GM19372 (cell line): ENCODE data around the gene API5.

Experiments
- ATAC-seq: cut with Tn5 transposase; IDR thresholded peaks from one replicate; pipeline ENCODE4 v1.9.1; 2021; ENCODE audit warnings: mild to moderate bottlenecking, low read depth, moderate library complexity; ENCODE audit not compliant: unreplicated experiment

The API5 gene

DNA sequence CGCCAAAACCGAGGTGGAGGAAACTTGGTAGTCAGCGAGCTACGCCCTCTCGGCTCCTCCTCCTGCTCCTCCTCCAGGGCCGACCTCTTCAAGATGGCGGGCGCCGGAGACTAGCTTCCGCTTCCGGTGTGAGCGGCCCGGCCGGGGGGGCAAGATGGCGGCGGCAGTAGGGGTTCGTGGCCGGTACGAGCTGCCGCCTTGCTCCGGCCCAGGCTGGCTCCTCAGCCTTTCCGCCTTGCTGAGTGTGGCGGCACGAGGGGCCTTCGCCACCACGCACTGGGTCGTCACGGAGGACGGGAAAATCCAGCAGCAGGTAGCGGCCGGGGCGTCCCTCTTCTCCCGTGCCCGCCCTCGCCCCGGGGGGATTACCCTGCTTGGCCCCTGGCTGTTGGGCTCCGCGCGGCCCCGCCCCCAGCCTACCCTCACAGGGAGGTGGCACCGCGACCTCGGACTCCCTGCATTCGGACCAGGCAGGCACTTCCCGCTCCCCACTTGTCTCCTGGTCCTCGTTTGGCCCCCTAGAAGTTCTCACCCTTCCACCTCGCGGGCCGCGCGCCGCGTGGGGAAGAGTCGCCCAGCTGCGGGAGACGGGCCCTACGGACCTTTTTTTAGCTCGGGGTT lies 47.1 kb downstream of the API5 start, which contains the start of gene TTC17:
Gene TTC17 (plus strand): TSS at position 120 of the 621 bp plus-strand sequence. CDS start 35 bp downstream, at position 155.
- ATAC-seq = peak; percentile 94

DNA sequence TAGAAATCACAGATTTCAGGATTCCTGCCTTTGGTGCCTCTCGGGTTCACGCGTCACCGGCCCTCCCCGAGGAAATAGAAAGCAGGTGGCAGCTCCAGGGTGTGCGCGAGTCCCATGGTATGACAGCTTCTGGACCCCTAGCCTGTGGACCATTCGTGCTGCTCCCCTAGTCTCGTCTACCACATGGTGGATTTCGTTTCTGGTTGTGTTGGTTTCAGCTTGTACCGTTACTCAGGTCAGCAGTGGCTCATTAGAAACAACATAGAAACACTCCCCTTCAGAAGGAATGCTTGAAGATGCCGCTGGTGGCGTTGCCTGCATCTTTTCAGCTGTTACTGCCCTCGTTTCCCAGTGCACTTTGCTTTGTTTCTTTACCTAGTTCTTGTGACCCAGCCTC lies 47.6 kb downstream of the API5 start:
- ATAC-seq = peak; percentile 34

DNA sequence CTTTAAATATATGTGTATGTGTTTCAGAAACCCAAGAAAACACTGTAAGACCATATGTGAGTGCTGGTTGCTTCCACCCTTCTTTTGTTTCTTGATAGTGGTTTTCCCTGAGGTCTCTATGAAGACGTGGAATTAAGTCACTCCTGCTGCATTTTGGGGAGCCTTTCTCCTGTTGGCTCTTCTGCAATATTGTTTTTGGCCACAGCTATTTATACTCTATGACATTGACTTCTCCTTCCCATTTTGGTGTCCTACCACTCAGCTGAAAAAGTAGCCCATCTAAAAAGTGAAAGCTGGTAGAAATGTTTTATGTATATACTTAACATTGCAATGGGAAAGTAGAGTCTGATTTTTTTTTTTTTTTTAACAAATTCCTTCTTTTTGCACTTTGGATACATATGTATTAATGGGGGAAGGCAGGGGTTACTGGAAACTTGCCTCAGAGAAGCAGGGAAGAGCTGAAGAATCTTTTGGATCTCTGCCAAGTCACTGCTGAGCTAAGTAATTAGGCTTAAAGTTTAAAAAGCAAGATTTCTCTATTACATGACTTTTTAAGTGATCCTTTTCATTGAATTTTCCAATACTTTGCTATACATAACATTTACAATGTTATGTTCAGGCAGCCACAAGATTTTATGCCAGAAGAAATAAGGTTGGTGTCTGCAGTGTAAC lies 48.7 kb downstream of the API5 start:
- no peak for ATAC-seq

DNA sequence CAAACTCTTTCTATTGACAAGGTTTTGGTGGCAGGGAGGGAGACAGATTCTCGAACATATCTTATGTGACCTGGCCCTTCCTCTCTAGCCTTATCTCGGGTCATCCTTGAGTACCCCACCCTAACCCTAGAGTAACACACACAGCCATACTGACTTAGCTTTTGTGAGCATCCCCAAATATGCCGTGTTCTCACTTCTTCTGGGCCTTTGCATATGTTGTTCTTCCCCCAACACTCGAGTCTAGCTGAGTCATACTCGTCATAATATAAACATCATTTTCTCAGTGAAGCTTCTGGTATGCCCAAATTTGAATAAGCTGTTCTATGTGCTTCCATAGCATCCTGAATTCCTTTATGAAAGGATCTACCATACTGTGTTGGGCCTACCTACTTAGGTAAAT lies 54.9 kb downstream of the API5 start:
- no peak for ATAC-seq

DNA sequence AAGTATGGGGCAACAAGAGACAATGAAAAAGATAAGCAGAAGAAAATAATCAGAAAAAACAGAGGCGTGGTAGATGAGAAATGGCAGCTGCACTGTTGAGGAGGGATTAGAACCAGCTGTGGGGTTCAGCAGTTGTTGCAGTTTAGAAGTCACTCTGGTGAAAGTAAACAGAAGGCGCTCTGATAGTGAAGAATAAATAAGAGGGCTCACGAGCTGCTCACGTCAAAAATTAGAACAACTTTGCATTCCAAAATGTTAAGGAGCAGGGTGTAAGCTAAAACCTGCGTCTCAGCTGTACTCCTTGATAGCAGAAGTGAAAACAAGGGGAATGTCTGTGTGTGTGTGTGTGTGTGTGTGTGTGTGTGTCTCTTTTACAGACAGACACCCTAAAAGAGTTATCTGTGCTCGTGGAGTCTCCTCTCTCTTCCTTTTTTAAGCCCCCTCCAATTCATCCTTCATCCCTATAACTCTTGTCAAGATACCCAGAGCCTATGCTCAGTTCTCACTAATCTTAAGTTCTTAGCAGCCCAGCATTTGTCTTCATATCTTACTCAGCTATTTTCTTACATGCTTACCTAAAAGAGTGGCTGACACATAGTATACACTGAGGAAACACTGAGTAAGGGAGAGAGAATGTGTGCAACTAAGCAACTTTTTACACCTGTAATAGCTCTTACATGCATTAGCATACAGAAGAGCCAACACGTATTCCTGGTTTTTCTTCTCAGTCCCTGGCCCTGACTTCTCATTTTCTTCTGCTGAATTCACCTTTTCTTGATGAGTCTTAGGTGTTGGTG lies 55.8 kb downstream of the API5 start:
- no peak for ATAC-seq

DNA sequence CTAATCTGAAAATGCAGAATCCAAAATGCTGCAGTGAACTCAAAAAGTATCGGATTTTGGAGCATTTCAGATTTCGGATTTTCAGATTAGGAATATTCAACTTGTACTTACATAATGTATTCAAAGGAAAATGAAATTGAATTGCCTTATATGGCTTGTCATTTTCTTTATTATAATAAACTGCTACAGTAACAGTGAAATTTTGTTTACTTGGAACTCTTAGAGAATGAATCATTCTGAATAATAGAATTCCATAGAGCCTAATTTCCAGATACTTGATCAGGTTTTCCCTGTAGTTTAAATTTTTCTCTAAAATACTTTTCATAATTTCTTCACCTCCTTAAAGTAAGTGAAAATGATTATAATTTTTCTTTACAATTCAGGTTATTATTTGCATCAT lies 64.3 kb downstream of the API5 start:
- no peak for ATAC-seq

DNA sequence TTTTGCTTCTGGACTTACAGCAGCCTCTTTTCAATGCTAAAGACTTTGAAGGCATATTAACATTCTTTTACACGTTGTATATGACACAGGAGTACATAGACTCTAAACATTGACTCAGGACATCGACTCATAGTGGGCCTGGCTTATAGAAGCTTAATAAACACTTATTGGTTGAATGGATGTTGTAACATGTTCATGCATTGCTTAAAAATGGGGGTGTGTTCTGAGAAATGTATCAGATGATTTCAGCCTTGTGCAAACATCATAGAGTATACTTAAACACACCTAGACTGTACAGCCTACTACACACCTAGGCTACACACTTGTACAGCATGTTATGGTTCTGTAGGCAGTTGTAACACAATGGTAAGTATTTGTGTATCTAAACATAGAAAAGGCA lies 64.8 kb downstream of the API5 start:
- ATAC-seq = no peak

DNA sequence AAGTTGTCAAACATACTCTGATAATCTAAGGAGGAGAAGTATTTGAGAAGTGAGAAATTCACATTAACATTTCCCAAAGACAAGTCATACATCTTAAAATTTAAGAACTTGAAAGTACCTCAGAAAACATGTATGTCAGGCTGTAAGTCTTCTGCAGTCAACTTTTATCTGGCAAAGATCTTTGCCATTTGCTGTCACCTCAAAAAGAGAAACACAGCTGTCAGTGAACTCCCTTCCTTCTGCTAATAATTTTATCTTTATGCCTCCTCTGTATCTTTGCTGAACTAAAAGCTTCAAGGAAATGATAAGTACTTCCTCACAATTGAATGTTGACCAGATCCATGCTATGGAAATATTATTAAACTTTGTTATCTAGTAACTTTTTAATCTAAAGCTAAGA lies 65.6 kb downstream of the API5 start:
- no peak for ATAC-seq

DNA sequence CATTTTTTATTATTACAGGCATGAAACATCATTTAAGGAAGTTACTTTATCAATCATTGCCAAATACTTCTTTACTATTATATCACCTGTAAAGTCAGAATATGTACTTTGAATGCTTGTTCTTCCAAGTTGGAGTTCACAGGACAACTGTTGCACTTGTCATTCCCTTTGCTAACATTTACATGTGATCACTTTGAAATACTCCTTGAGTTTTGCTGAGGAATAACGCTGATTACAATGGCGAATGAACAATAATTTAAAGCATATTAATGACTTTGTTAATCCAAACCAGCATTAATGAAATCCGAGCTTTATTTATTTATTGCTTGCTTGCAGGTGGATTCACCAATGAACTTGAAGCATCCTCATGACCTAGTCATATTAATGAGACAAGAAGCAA lies 67.1 kb downstream of the API5 start:
- ATAC-seq = no peak

DNA sequence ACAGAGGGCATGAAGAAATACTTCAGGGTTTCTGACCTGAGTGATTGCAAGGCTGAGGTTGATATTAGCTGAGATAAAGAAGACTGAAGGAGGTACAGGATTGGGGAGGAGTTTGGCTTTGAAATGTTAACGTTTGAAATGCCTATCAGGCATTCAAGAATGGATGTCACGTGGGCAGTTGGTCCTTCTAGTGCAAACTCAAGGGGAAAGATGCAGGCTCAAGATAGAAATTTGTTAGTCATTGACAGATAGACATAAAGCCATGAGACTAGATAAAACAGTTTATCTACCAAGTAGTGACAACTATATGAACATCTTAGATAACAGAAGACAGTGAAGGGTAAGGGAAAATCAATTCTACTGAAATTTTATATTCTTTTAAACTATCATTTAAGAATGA lies 70.0 kb downstream of the API5 start:
- ATAC-seq = no peak

DNA sequence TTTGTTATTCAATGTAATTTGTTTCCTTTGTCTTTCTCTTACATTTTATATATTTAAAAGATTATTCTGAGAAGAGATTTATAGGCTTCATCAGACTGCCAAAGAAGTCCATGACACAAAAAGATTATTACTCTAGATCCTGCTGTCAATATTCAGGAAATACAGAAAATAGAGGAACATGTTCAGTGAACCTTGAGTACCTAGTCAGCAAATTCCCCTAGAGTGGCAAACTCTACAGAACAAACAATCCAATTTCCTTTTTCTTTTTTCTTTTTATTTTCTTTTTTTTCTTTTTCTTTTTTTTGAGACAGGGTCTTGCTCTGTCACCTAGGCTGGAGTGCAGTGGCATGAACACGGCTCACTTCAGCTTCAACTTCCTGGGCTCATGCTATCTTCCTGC lies 70.8 kb downstream of the API5 start:
- no peak for ATAC-seq

DNA sequence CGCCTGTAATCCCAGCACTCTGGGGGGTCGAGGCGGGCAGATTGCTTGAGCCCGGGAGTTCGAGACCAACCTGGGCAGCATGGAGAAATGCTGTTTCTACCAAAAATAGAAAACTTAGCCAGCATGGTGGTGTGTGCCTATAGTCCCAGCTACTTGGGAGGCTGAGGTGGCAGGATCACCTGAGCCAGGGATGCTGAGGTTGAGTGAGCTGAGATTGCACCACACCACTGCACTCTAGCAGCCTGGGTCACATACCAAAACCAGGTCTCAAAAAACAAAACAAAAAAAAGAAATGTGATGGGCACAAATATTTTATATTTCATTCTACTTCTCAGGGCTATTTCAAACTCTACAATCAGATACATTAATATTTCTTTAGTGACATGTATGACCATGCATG lies 72.6 kb downstream of the API5 start:
- no peak for ATAC-seq

DNA sequence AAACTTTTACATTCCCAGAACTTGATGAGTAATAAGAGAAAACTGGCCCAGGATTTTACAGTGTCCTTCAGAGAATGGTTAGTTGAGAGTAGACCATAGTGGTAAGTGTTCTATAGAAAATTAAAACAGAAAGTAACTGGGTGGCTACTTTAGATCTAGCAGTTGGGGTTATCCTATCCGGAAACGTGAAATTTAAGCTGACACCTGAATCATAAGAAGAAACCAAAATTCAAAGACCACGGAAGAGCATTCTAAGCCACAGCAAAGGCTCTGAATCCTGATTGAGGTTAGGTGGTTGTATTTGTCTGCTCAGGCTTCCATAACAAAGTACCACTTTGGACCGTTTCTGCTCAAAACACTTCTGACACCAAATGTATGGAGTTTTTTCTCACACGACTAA lies 80.9 kb downstream of the API5 start:
- ATAC-seq = no peak

DNA sequence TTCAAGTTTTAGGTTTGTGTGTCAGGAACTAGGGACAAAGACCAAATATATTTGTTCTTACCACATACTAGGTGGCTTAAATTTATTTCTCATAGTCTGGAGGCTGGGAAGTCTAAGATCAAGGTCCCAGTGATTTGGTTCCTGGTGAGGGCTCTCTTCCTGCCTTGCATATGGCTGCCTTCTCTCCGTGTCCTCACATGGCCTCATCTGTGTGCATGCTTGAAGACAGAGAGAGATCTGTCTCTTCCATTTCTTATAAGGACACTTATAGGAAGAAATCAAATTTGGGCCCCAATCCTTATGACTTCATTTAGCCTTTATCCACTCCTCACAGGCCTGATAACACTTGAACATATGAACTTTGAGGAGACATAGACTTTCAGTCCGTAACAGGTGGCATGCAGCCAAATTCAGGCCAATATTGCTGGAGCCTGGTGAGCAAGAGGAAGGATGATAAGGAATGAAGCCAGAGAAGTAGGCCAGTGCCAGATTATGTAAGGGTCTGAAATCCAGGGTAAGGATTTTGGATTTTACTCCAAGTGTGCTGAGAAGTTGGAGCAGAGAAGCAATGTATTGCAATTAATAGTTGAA lies 82.1 kb downstream of the API5 start:
- no peak for ATAC-seq
